K562 (cell line): Measurements from ENCODE around the gene CBX8. TPM values are rescaled to one million over a fixed set of nuclear protein-coding genes. Genes with fewer than 3 reads are reported as not detected.

ENCODE experiments used
- ARID4B ChIP-seq: sonication (generic); formaldehyde crosslinking; IDR thresholded peaks from 2 replicates; pipeline ENCODE4 v1.8.0; 2022; ENCODE audit warnings: mild to moderate bottlenecking, missing genetic modification reagents
- ATF1 ChIP-seq, 2 experiments: fragments of 450-650 bp in 1 of 2; IDR thresholded peaks; 2 replicates each; pipeline ENCODE4 v1.6.1; 2016; ENCODE audit warnings: missing compliant biosample characterization in 1 of 2, missing genetic modification characterization in 1 of 2
- BCL6 ChIP-seq: fragments of 250-450 bp; sonication (Bioruptor Pico); IDR thresholded peaks from 2 replicates; pipeline ENCODE4 v1.4.0; 2020
- CSDE1 ChIP-seq, 2 experiments: fragments of 450-650 bp; IDR thresholded peaks; 2 replicates each; pipeline ENCODE4 v1.6.1; 2016; ENCODE audit warnings: mild to moderate bottlenecking in 1 of 2
- DPF2 ChIP-seq: fragments of 450-650 bp; IDR thresholded peaks from 2 replicates; pipeline ENCODE4 v1.6.1; 2016
- EWSR1 ChIP-seq: fragments of 450-650 bp; IDR thresholded peaks from 2 replicates; pipeline ENCODE4 v1.6.1; 2018; ENCODE audit warnings: borderline replicate concordance, mild to moderate bottlenecking, low read depth, moderate library complexity; ENCODE audit not compliant: partially characterized antibody
- HBP1 ChIP-seq: fragments of 450-650 bp; formaldehyde crosslinking; IDR thresholded peaks from 2 replicates; pipeline ENCODE4 v1.4.0; 2022; ENCODE audit warnings: missing genetic modification characterization
- HDAC1 ChIP-seq, 2 experiments: fragments of 450-650 bp; IDR thresholded peaks; 2 replicates each; pipeline ENCODE4 v1.6.1; 2016 to 2017; ENCODE audit warnings: inconsistent platforms in 1 of 2, mild to moderate bottlenecking in 1 of 2, moderate library complexity in 1 of 2
- JUND ChIP-seq, 2 experiments: IDR thresholded peaks; 2 replicates in 1 of 2; 3 replicates in 1 of 2; pipeline ENCODE4 v1.6.1; 2011; ENCODE audit warnings: borderline replicate concordance in 2 of 2, low read depth in 2 of 2, low read length in 2 of 2, improper control_type of control experiment in 1 of 2, missing biosample characterization in 1 of 2, missing genetic modification characterization in 1 of 2, missing genetic modification reagents in 1 of 2
- MEIS2 ChIP-seq: fragments of 450-650 bp; IDR thresholded peaks from 2 replicates; pipeline ENCODE4 v1.6.1; 2014; ENCODE audit warnings: mild to moderate bottlenecking; ENCODE audit not compliant: partially characterized antibody
- NFXL1 ChIP-seq: fragments of 450-650 bp; formaldehyde crosslinking; IDR thresholded peaks from 2 replicates; pipeline ENCODE4 v1.4.0; 2021; ENCODE audit warnings: mild to moderate bottlenecking
- RUNX1 ChIP-seq: sonication (generic); IDR thresholded peaks from 2 replicates; pipeline ENCODE4 v1.6.1; 2016; ENCODE audit warnings: antibody characterized with exemption, low read depth
- SREBF2 ChIP-seq: sonication (generic); formaldehyde crosslinking; IDR thresholded peaks from 2 replicates; pipeline ENCODE4 v1.4.0; 2020; ENCODE audit warnings: mild to moderate bottlenecking, missing genetic modification reagents
- ZKSCAN8 ChIP-seq: fragments of 200-800 bp; sonication (Bioruptor generic); IDR thresholded peaks from 2 replicates; pipeline ENCODE4 v1.6.1; 2016; ENCODE audit warnings: missing genetic modification characterization, missing compliant biosample characterization
- ZNF174 ChIP-seq: fragments of 250-450 bp; sonication (Bioruptor Pico); IDR thresholded peaks from 2 replicates; pipeline ENCODE4 v1.4.0; 2020; ENCODE audit warnings: mild to moderate bottlenecking
- ZNF224 ChIP-seq: sonication (generic); formaldehyde crosslinking; IDR thresholded peaks from 2 replicates; pipeline ENCODE4 v1.8.0; 2022; ENCODE audit warnings: mild to moderate bottlenecking, missing genetic modification reagents
- ZNF507 ChIP-seq: conservative IDR thresholded peaks from 2 replicates; pipeline ENCODE4 v1.6.1; 2017; ENCODE audit warnings: missing genetic modification characterization, missing compliant biosample characterization
- ZNF518B ChIP-seq: fragments of 250-450 bp; sonication (Bioruptor Pico); IDR thresholded peaks from 2 replicates; pipeline ENCODE4 v1.5.0; 2021; ENCODE audit warnings: mild to moderate bottlenecking, moderate library complexity
- ZNF583 ChIP-seq: fragments of 250-450 bp; sonication (Bioruptor Pico); IDR thresholded peaks from 2 replicates; pipeline ENCODE4 v1.4.0; 2020
- polyA plus RNA-seq, 8 experiments: library from polyadenylated mRNA; depleted of rRNA in 4 of 8; stranded (reverse) in 5 of 8; unstranded in 3 of 8; fragments of >200 nt; fragmentation: Nextera tagmentation in 2 of 8; fragmentation: Illumina TruSeq in 1 of 8; extraction: Ambion mirVana in 2 of 8; extraction: Trizol in 1 of 8; gene quantifications; 2 replicates each; pipeline versions ENCODE4 v1.2.1 to v1.2.3, GENCODE V29; 2011 to 2014; ENCODE audit warnings: inconsistent platforms in 1 of 8, missing spikeins in 1 of 8
- total RNA-seq, 7 experiments: library from RNA; depleted of rRNA in 6 of 7; stranded (reverse); fragments of >200 nt in 6 of 7; fragmentation: Illumina TruSeq in 2 of 7; extraction: Trizol in 2 of 7; gene quantifications; 2 replicates each; pipeline versions ENCODE4 v1.2.1 to v1.2.3, GENCODE V29; 2011 to 2021; ENCODE audit warnings: low replicate concordance in 1 of 7

Gene CBX8
- total and polyA plus RNA-seq, 9 of the 15 experiments (the other 6 are each of a cell fraction or from before 2014, with no cell fraction given) = 0.08 to 11.9 (median 2.6) TPM

- no peak for TF ChIP-seq ATF1 (CRISPR knock-in tag; IDR thresholded peaks at IDR 0.05)
- TF ChIP-seq ATF1 (tag; IDR thresholded peaks at IDR 0.05) = no peak
- TF ChIP-seq ZNF174 = no peak
- no peak for TF ChIP-seq ZNF583 (CRISPR knock-in tag)
- no peak for TF ChIP-seq BCL6 (CRISPR knock-in tag)
- no peak for TF ChIP-seq ZNF507 (tag)
- TF ChIP-seq ARID4B (CRISPR knock-in tag) = no peak
- no peak for TF ChIP-seq MEIS2
- no peak for TF ChIP-seq CSDE1 (IDR thresholded peaks at IDR 0.05)
- no peak for TF ChIP-seq SREBF2 (CRISPR knock-in tag)
- peak; percentile 70 for TF ChIP-seq DPF2
- TF ChIP-seq ZKSCAN8 (CRISPR knock-in tag) = no peak
- peak; percentile 54 for TF ChIP-seq JUND (IDR thresholded peaks at IDR 0.05; ENCODE audit: borderline replicate concordance, low read depth, low read length)
- peak; percentile 45; the same call in 1 of the 3 replicates for TF ChIP-seq JUND (tag; IDR thresholded peaks at IDR 0.05; ENCODE audit: borderline replicate concordance, low read depth, low read length)
- no peak for TF ChIP-seq ZNF224 (CRISPR knock-in tag)
- TF ChIP-seq ZNF518B = no peak
- TF ChIP-seq RUNX1 = no peak
- no peak for TF ChIP-seq EWSR1
- TF ChIP-seq NFXL1 (CRISPR knock-in tag) = no peak
- TF ChIP-seq HBP1 (CRISPR knock-in tag) = no peak
- no peak for TF ChIP-seq HDAC1 (IDR thresholded peaks at IDR 0.05)
These were observed 22.2 kb upstream of the CBX8 start (continued) for GRCh38 chr17:79819085-79819484.
